ENCODE measurements around the gene HMGCLL1.

DNA sequence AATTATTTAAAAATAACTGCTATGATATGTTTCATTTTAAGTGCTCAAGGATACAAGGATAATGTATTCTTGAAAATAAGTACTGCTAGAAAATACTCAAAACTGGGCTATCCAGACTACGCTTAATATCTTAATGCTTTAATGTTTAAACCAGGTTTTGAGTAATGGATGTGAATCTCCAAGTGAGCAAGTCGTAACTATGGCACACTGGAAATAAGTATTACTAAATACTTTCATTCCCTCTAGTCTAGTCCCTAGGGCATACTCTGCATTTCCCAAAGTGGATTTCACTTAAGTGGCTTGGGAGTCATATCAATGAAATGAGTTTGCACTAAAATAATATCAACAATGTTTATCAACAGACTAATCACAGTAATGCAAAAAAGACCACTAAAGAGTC lies 48.1 kb downstream of the HMGCLL1 start:
- TF ChIP-seq, protein P1, sequence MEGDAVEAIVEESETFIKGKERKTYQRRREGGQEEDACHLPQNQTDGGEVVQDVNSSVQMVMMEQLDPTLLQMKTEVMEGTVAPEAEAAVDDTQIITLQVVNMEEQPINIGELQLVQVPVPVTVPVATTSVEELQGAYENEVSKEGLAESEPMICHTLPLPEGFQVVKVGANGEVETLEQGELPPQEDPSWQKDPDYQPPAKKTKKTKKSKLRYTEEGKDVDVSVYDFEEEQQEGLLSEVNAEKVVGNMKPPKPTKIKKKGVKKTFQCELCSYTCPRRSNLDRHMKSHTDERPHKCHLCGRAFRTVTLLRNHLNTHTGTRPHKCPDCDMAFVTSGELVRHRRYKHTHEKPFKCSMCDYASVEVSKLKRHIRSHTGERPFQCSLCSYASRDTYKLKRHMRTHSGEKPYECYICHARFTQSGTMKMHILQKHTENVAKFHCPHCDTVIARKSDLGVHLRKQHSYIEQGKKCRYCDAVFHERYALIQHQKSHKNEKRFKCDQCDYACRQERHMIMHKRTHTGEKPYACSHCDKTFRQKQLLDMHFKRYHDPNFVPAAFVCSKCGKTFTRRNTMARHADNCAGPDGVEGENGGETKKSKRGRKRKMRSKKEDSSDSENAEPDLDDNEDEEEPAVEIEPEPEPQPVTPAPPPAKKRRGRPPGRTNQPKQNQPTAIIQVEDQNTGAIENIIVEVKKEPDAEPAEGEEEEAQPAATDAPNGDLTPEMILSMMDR (conservative IDR thresholded peaks at IDR 0.05 in 1 of 2, IDR thresholded peaks at IDR 0.05 in 1 of 2; ENCODE audit: low read depth in 1 of 2, low read length in 2 of 2): no peak
- TF ChIP-seq EZH2 (IDR thresholded peaks at IDR 0.05; ENCODE audit: low read length, missing control alignments): no peak

Measured in fibroblast of lung (primary cell).